Measurements from ENCODE around the gene MCRIP2. TPM values are rescaled to one million over a fixed set of nuclear protein-coding genes. Genes with fewer than 3 reads are reported as not detected.

The MCRIP2 gene
- total RNA-seq, 1 experiment from 2014 or later, result 20.9 TPM

- no peak for DNase-seq (ENCODE audit: low read depth)
Measured at GRCh38 chr16:648071-648780, 6.6 kb downstream of the MCRIP2 start.

GRCh38 chr16:648781-649589, 7.4 kb downstream of the MCRIP2 start, which contains the start of gene WDR90:
Gene WDR90 (plus strand): TSS chr16:649365. CDS start chr16:649417, 52 bp downstream.
- peak; percentile 90 for DNase-seq (ENCODE audit: low read depth)

GRCh38 chr16:649631-650030, 8.0 kb downstream of the MCRIP2 start:
- DNase-seq (ENCODE audit: low read depth), result no peak

- DNase-seq (ENCODE audit: low read depth), result no peak
Measured at GRCh38 chr16:651844-652243, 10.2 kb downstream of the MCRIP2 start.

- DNase-seq (ENCODE audit: low read depth), result no peak
Measured at GRCh38 chr16:652454-653305, 11.1 kb downstream of the MCRIP2 start.

- no peak for DNase-seq (ENCODE audit: low read depth)
Measured at GRCh38 chr16:654034-654433, 12.4 kb downstream of the MCRIP2 start.

GRCh38 chr16:657487-657886, 15.9 kb downstream of the MCRIP2 start:
- DNase-seq (ENCODE audit: low read depth), result no peak

- DNase-seq (ENCODE audit: low read depth), result no peak
Measured at GRCh38 chr16:658679-659571, 17.3 kb downstream of the MCRIP2 start.

GRCh38 chr16:659618-660017, 18.0 kb downstream of the MCRIP2 start:
- no peak for DNase-seq (ENCODE audit: low read depth)

- no peak for DNase-seq (ENCODE audit: low read depth)
Measured at GRCh38 chr16:660132-660458, 18.5 kb downstream of the MCRIP2 start.

- DNase-seq (ENCODE audit: low read depth), result no peak
Measured at GRCh38 chr16:660459-661183, 19.0 kb downstream of the MCRIP2 start.

- DNase-seq (ENCODE audit: low read depth), result no peak
Measured at GRCh38 chr16:661184-661821, 19.7 kb downstream of the MCRIP2 start.

- no peak for DNase-seq (ENCODE audit: low read depth)
Measured at GRCh38 chr16:662095-662494, 20.5 kb downstream of the MCRIP2 start.

GRCh38 chr16:662597-662996, 21.0 kb downstream of the MCRIP2 start:
- no peak for DNase-seq (ENCODE audit: low read depth)

GRCh38 chr16:666572-666971, 24.9 kb downstream of the MCRIP2 start:
- DNase-seq (ENCODE audit: low read depth), result no peak

- no peak for DNase-seq (ENCODE audit: low read depth)
Measured at GRCh38 chr16:667113-667779, 25.6 kb downstream of the MCRIP2 start.

- peak; percentile 88 for DNase-seq (ENCODE audit: low read depth)
Measured at GRCh38 chr16:667780-668518, 26.3 kb downstream of the MCRIP2 start, which contains the start of gene RHOT2. Gene RHOT2 (plus strand): TSS chr16:668132. CDS start chr16:668200, 68 bp downstream.

- no peak for DNase-seq (ENCODE audit: low read depth)
Measured at GRCh38 chr16:668519-669171, 27.0 kb downstream of the MCRIP2 start.
